Calu3 (cell line): ENCODE results near the gene COIL. TPM values are rescaled to one million over a fixed set of nuclear protein-coding genes. Genes with fewer than 3 reads are reported as not detected.

Experiments
- BruUV-seq: library from RNA; stranded (reverse); fragments of 400-500 nt; replicated peaks from 2 replicates; lab custom pipeline; 2021; lab: Mats Ljungman, UMichigan
- CTCF ChIA-PET: fragments of 300-600 bp; sonication (Branson Sonifier 250); formaldehyde crosslinking; loops from one replicate; lab custom pipeline; 2022; ENCODE audit warnings: antibody characterized with exemption; lab: Charles Lee
- DNase-seq: peaks from one replicate; pipeline ENCODE4 v3.0.0; 2022
- H3K27ac Mint-ChIP-seq: one replicate; pipeline ENCODE4 v1.8.0; 2022; ENCODE audit warnings: mixed read lengths; ENCODE audit not compliant: unreplicated experiment
- H3K27me3 Mint-ChIP-seq: one replicate; pipeline ENCODE4 v1.8.0; 2022; ENCODE audit warnings: mixed read lengths; ENCODE audit not compliant: unreplicated experiment
- H3K36me3 Mint-ChIP-seq: one replicate; pipeline ENCODE4 v1.8.0; 2022; ENCODE audit warnings: mild to moderate bottlenecking, moderate library complexity, mixed read lengths; ENCODE audit not compliant: insufficient read depth, unreplicated experiment
- H3K4me1 Mint-ChIP-seq: one replicate; pipeline ENCODE4 v1.8.0; 2022; ENCODE audit warnings: mild to moderate bottlenecking, low read depth, mixed read lengths; ENCODE audit not compliant: unreplicated experiment
- H3K4me3 Mint-ChIP-seq: one replicate; pipeline ENCODE4 v1.8.0; 2022; ENCODE audit warnings: mild to moderate bottlenecking, low read depth, moderate library complexity, mixed read lengths; ENCODE audit not compliant: unreplicated experiment
- H3K9me3 Mint-ChIP-seq: one replicate; pipeline ENCODE4 v1.8.0; 2022; ENCODE audit warnings: low read depth, mixed read lengths; ENCODE audit not compliant: unreplicated experiment
- intact Hi-C: fragments of 100-400 bp; cut with micrococcal nuclease; formaldehyde crosslinking; loops from one replicate; pipeline ENCODE4 v1.10.0; 2022; ENCODE audit not compliant: unreplicated experiment
- total RNA-seq: library from RNA; stranded (reverse); gene quantifications from 2 replicates; pipeline ENCODE4 v1.2.3, GENCODE V29; 2022
- TF ChIP-seq, protein P1 (sequence below): fragments of 200-600 bp; IDR thresholded peaks from one replicate; pipeline ENCODE4 v1.8.0; 2022; ENCODE audit warnings: antibody characterized with exemption; ENCODE audit not compliant: unreplicated experiment

COIL gene
- total RNA-seq, 1 experiment from 2014 or later = 13.5 TPM

- DNase-seq = no peak
- TF ChIP-seq, protein P1, sequence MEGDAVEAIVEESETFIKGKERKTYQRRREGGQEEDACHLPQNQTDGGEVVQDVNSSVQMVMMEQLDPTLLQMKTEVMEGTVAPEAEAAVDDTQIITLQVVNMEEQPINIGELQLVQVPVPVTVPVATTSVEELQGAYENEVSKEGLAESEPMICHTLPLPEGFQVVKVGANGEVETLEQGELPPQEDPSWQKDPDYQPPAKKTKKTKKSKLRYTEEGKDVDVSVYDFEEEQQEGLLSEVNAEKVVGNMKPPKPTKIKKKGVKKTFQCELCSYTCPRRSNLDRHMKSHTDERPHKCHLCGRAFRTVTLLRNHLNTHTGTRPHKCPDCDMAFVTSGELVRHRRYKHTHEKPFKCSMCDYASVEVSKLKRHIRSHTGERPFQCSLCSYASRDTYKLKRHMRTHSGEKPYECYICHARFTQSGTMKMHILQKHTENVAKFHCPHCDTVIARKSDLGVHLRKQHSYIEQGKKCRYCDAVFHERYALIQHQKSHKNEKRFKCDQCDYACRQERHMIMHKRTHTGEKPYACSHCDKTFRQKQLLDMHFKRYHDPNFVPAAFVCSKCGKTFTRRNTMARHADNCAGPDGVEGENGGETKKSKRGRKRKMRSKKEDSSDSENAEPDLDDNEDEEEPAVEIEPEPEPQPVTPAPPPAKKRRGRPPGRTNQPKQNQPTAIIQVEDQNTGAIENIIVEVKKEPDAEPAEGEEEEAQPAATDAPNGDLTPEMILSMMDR = no peak
- H3K4me1 Mint-ChIP-seq = peaks cover 9% of the 10 kb centered on the region
- no peaks in the 10 kb centered on the region for H3K9me3 Mint-ChIP-seq
- intact Hi-C loops = no loop called here
- CTCF ChIA-PET = no interaction called here
- no peak overlapping the region for H3K27ac Mint-ChIP-seq
- BruUV-seq = no TSS peak
- no peak overlapping the region for H3K4me3 Mint-ChIP-seq
- peaks cover 16% of the 10 kb centered on the region for H3K36me3 Mint-ChIP-seq
- no peaks in the 10 kb centered on the region for H3K27me3 Mint-ChIP-seq
These were observed 27.0 kb downstream of the COIL start for GRCh38 chr17:56933868-56934267.

DNA sequence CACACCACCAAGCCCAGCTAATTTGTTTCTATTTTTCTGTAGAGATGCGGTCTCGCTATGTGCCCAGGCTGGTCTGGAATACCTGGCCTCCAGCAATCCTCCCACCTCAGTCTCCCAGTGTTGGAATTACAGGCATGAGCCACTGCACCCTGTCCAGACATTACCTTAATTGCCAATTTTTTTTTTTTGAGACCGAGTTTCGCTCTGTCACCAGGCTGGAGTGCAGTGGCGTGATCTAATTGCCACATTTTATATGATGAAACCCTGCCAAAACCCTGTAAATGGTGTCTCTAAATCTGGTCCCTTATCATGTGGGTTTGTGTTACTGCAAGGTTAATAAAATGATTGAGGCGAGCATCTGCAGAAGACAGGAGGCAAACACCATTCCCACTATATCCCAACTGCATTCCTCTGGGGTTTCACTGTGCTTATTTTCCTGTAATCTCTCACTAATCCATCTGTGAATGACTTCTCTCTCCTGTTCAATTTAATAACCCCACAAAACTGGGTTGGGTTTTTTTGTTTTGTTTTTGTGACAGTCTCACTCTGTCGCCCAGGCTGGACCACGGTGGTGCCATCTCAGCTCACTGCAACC is 27.6 kb downstream of the COIL start:
- no peak overlapping the region for H3K4me3 Mint-ChIP-seq
- no TSS peak for BruUV-seq
- H3K27ac Mint-ChIP-seq = no peak overlapping the region
- H3K36me3 Mint-ChIP-seq = peaks cover 10% of the 10 kb centered on the region
- CTCF ChIA-PET = no interaction called here
- no peaks in the 10 kb centered on the region for H3K9me3 Mint-ChIP-seq
- TF ChIP-seq, protein P1 = no peak
- H3K27me3 Mint-ChIP-seq = no peaks in the 10 kb centered on the region
- intact Hi-C loops = no loop called here
- peaks cover 9% of the 10 kb centered on the region for H3K4me1 Mint-ChIP-seq
- DNase-seq = no peak

- no peak overlapping the region for H3K4me3 Mint-ChIP-seq
- BruUV-seq = no TSS peak
- no peaks in the 10 kb centered on the region for H3K4me1 Mint-ChIP-seq
- H3K27me3 Mint-ChIP-seq = no peaks in the 10 kb centered on the region
- H3K27ac Mint-ChIP-seq = no peak overlapping the region
- CTCF ChIA-PET = no interaction called here
- H3K9me3 Mint-ChIP-seq = no peaks in the 10 kb centered on the region
- H3K36me3 Mint-ChIP-seq = peaks cover 4% of the 10 kb centered on the region
- DNase-seq = no peak
- TF ChIP-seq, protein P1 = no peak
- intact Hi-C loops = no loop called here
These were observed 30.0 kb downstream of the COIL start for GRCh38 chr17:56930739-56931337.

GRCh38 chr17:56929362-56929969 is 31.4 kb downstream of the COIL start:
- no TSS peak for BruUV-seq
- H3K27me3 Mint-ChIP-seq = no peaks in the 10 kb centered on the region
- intact Hi-C loops = no loop called here
- CTCF ChIA-PET = no interaction called here
- peaks cover 4% of the 10 kb centered on the region for H3K36me3 Mint-ChIP-seq
- no peaks in the 10 kb centered on the region for H3K9me3 Mint-ChIP-seq
- H3K4me3 Mint-ChIP-seq = no peak overlapping the region
- H3K27ac Mint-ChIP-seq = no peak overlapping the region
- no peaks in the 10 kb centered on the region for H3K4me1 Mint-ChIP-seq
- TF ChIP-seq, protein P1 = no peak
- no peak for DNase-seq
